ENCODE data around the gene DCPS.

DCPS gene

GRCh38 chr11:126391286-126391954 lies 87.6 kb downstream of the DCPS start:
- TF ChIP-seq GATA3 (IDR thresholded peaks at IDR 0.05; ENCODE audit: low read depth, low read length) (no peak), GATA2 (IDR thresholded peaks at IDR 0.05; ENCODE audit: low read depth, low read length) (no peak)

GRCh38 chr11:126391970-126392632 lies 88.2 kb downstream of the DCPS start:
- no peak for TF ChIP-seq GATA2 (IDR thresholded peaks at IDR 0.05; ENCODE audit: low read depth, low read length)
- no peak for TF ChIP-seq GATA3 (IDR thresholded peaks at IDR 0.05; ENCODE audit: low read depth, low read length)

GRCh38 chr11:126392633-126393013 lies 88.8 kb downstream of the DCPS start:
- TF ChIP-seq GATA3 (IDR thresholded peaks at IDR 0.05; ENCODE audit: low read depth, low read length): no peak
- TF ChIP-seq GATA2 (IDR thresholded peaks at IDR 0.05; ENCODE audit: low read depth, low read length): no peak

GRCh38 chr11:126393143-126393542 lies 89.3 kb downstream of the DCPS start:
- TF ChIP-seq GATA3 (IDR thresholded peaks at IDR 0.05; ENCODE audit: low read depth, low read length) (no peak), GATA2 (IDR thresholded peaks at IDR 0.05; ENCODE audit: low read depth, low read length) (no peak)

GRCh38 chr11:126394036-126394435 lies 90.2 kb downstream of the DCPS start:
- TF ChIP-seq GATA2 (IDR thresholded peaks at IDR 0.05; ENCODE audit: low read depth, low read length) (no peak), GATA3 (IDR thresholded peaks at IDR 0.05; ENCODE audit: low read depth, low read length) (no peak)
